Measurements from ENCODE around the gene OTUD3. TPM values are rescaled to one million over a fixed set of nuclear protein-coding genes. Genes with fewer than 3 reads are reported as not detected.
A peak's percentile ranks its signal among the peaks of the same experiment; 100 is the strongest.

OTUD3 gene
- total and polyA plus RNA-seq, 11 donors = 1.8 to 6.3 (median 4.0) TPM

- Histone ChIP-seq H3K4me1 (no peaks in the 10 kb centered on the region), H3K27ac (no peak overlapping the region), H3K36me3 (peaks cover 2 to 95% (median 83%) of the 10 kb centered on the region in 9 donors), H3K27me3 (no peaks in the 10 kb centered on the region), H3K4me3 (no peak overlapping the region), H3K9me3 (no peaks in the 10 kb centered on the region)
- ATAC-seq (no peak), DNase-seq (no peak)
- TF ChIP-seq, protein P1, sequence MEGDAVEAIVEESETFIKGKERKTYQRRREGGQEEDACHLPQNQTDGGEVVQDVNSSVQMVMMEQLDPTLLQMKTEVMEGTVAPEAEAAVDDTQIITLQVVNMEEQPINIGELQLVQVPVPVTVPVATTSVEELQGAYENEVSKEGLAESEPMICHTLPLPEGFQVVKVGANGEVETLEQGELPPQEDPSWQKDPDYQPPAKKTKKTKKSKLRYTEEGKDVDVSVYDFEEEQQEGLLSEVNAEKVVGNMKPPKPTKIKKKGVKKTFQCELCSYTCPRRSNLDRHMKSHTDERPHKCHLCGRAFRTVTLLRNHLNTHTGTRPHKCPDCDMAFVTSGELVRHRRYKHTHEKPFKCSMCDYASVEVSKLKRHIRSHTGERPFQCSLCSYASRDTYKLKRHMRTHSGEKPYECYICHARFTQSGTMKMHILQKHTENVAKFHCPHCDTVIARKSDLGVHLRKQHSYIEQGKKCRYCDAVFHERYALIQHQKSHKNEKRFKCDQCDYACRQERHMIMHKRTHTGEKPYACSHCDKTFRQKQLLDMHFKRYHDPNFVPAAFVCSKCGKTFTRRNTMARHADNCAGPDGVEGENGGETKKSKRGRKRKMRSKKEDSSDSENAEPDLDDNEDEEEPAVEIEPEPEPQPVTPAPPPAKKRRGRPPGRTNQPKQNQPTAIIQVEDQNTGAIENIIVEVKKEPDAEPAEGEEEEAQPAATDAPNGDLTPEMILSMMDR (IDR thresholded peaks at IDR 0.05) = no peak
- no peak for TF ChIP-seq POLR2A (IDR thresholded peaks at IDR 0.05)
- intact Hi-C loops (cut with DNase I) = loop anchor here in 5 of 10 donors (10.0 kb wide), 3 partner anchors 284 to 886 kb away; no protein-coding TSS in a partner anchor
- 87 to 93% (median 91%) methylated on average over 3 of the region's 3 CpGs for WGBS, 4 donors
Observed at GRCh38 chr1:19910650-19911049, 28.5 kb downstream of the OTUD3 start.

DNA sequence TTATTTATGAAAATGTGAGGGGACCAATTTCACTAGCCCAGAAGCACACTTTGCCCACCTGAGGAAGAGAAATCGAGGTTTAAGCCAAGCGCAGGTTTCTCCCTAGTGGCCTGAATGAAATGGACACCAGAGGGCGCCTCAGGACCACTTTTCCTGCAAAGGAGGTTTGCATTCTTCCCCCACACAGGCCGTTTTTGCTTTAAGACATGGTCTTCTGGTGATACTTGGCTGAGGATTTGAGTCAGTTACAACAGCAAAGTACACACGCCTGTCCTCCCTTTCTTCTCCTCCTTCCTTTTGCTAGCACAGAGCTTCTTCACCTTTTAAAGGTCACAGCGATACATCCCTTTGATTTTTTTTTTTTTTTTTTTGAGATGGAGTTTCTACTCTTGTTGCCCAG, 35.9 kb downstream of the OTUD3 start:
- intact Hi-C loops (cut with DNase I) = loop anchor here (1.0 to 10.0 kb wide), 10 partner anchors 234 to 893 kb away; no protein-coding TSS in a partner anchor
- no peak overlapping the region for H3K27ac ChIP-seq
- H3K4me1 ChIP-seq = peaks cover 0 to 11% (median 0%) of the 10 kb centered on the region in 12 donors
- TF ChIP-seq, protein P1 (IDR thresholded peaks at IDR 0.05) = peak; percentile 83 to 94 (median 89)
- no peak for TF ChIP-seq POLR2A (IDR thresholded peaks at IDR 0.05)
- H3K9me3 ChIP-seq = no peaks in the 10 kb centered on the region
- DNase-seq (peak; percentile 74 to 86 (median 79)), ATAC-seq (peak; percentile 69 to 84 (median 71))
- 14 to 16% (median 15%) methylated on average over 6 of the region's 6 CpGs for WGBS, 4 donors
- peaks cover 0 to 21% (median 11%) of the 10 kb centered on the region in 9 donors for H3K36me3 ChIP-seq
- peaks cover 0 to 5% (median 0%) of the 10 kb centered on the region in 9 donors for H3K27me3 ChIP-seq
- no peak overlapping the region for H3K4me3 ChIP-seq

- Histone ChIP-seq H3K27ac (no peak overlapping the region), H3K36me3 (no peaks in the 10 kb centered on the region), H3K9me3 (no peaks in the 10 kb centered on the region), H3K4me1 (peaks cover 0 to 11% (median 0%) of the 10 kb centered on the region in 12 donors), H3K27me3 (peaks cover 0 to 8% (median 0%) of the 10 kb centered on the region in 9 donors), H3K4me3 (no peak overlapping the region)
- intact Hi-C loops (cut with DNase I) = no loop called here
- WGBS, 4 donors = 86 to 95% (median 90%) methylated on average over 17 to 19 of the region's 19 CpGs
- DNase-seq (no peak), ATAC-seq (no peak)
- TF ChIP-seq POLR2A (IDR thresholded peaks at IDR 0.05) = no peak
- TF ChIP-seq, protein P1 (IDR thresholded peaks at IDR 0.05) = no peak
Observed at GRCh38 chr1:19920132-19920710, 38.0 kb downstream of the OTUD3 start.

- intact Hi-C loops (cut with DNase I) = no loop called here
- 75 to 87% (median 83%) methylated on average over 11 to 13 of the region's 13 CpGs for WGBS, 4 donors
- no peak for ATAC-seq
Observed at GRCh38 chr1:19921310-19921709, 39.1 kb downstream of the OTUD3 start.

More at GRCh38 chr1:19921310-19921709, 39.1 kb downstream of the OTUD3 start:
- Histone ChIP-seq H3K4me1 (peaks cover 0 to 11% (median 0%) of the 10 kb centered on the region in 12 donors), H3K9me3 (no peaks in the 10 kb centered on the region), H3K27ac (no peak overlapping the region), H3K36me3 (no peaks in the 10 kb centered on the region), H3K27me3 (peaks cover 0 to 8% (median 0%) of the 10 kb centered on the region in 9 donors), H3K4me3 (no peak overlapping the region)
- DNase-seq = no peak
- TF ChIP-seq, protein P1 (IDR thresholded peaks at IDR 0.05) = no peak
- TF ChIP-seq POLR2A (IDR thresholded peaks at IDR 0.05) = no peak
